ENCODE results near the gene SLC36A3.

DNA sequence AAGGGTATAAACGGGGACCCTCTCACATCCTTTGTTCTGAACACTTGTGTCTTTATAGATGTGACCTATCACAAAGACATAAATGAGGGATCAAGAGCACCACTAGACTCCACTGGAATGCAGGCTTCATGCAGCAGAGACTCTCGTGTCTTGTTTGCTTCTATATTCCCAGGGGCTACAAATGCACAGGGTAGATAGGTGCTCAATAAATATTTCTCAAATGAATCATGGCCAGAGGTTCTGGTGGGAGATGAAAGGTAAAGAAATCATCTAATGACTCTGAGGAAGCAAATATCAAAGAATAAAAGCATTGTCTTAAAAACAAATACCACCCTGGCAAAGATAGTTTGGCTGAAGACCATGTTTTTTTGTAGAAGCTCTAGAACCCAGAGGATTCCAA, 6.6 kb downstream of the SLC36A3 start:
- TF ChIP-seq POLR2A (IDR thresholded peaks at IDR 0.05) = no peak
- TF ChIP-seq, protein P1, sequence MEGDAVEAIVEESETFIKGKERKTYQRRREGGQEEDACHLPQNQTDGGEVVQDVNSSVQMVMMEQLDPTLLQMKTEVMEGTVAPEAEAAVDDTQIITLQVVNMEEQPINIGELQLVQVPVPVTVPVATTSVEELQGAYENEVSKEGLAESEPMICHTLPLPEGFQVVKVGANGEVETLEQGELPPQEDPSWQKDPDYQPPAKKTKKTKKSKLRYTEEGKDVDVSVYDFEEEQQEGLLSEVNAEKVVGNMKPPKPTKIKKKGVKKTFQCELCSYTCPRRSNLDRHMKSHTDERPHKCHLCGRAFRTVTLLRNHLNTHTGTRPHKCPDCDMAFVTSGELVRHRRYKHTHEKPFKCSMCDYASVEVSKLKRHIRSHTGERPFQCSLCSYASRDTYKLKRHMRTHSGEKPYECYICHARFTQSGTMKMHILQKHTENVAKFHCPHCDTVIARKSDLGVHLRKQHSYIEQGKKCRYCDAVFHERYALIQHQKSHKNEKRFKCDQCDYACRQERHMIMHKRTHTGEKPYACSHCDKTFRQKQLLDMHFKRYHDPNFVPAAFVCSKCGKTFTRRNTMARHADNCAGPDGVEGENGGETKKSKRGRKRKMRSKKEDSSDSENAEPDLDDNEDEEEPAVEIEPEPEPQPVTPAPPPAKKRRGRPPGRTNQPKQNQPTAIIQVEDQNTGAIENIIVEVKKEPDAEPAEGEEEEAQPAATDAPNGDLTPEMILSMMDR (IDR thresholded peaks at IDR 0.05) = no peak

Measured in heart left ventricle (tissue), 13 donors.